Activated CD8-positive, alpha-beta T cell treated with anti-CD3 and anti-CD28 coated beads for 36 hours (primary cell): Measurements from ENCODE around the gene PAF1. TPM values are rescaled to one million over a fixed set of nuclear protein-coding genes. Genes with fewer than 3 reads are reported as not detected.

Source experiments
- ATAC-seq: fragments of 200-7000 bp; cut with Tn5 transposase; one replicate; pipeline ENCODE4 v1.10.0; 2021; ENCODE audit warnings: mild to moderate bottlenecking, moderate library complexity
- CTCF ChIA-PET: fragments of 350-600 bp; sonication (Branson Sonifier 250); formaldehyde crosslinking; loops from one replicate; lab custom pipeline; 2021; ENCODE audit warnings: antibody characterized with exemption; lab: Charles Lee
- POLR2A ChIA-PET: fragments of 350-600 bp; sonication (Branson Sonifier 250); formaldehyde crosslinking; loops from one replicate; lab custom pipeline; 2021; ENCODE audit warnings: antibody characterized with exemption; lab: Charles Lee
- DNase-seq: peaks from one replicate; pipeline ENCODE4 v3.0.0-alpha.2; 2020
- H3K27ac Mint-ChIP-seq: one replicate; pipeline ENCODE4 v1.8.0; 2021; ENCODE audit warnings: mild to moderate bottlenecking, mixed read lengths
- H3K27me3 Mint-ChIP-seq: one replicate; pipeline ENCODE4 v1.8.0; 2021; ENCODE audit warnings: mixed read lengths
- H3K36me3 Mint-ChIP-seq: one replicate; pipeline ENCODE4 v1.8.0; 2021; ENCODE audit warnings: low read depth, mixed read lengths
- H3K4me1 Mint-ChIP-seq: one replicate; pipeline ENCODE4 v1.8.0; 2021; ENCODE audit warnings: low read depth, mixed read lengths
- H3K4me3 Mint-ChIP-seq: one replicate; pipeline ENCODE4 v1.8.0; 2021; ENCODE audit warnings: mild to moderate bottlenecking, moderate library complexity, mixed read lengths
- H3K9me3 Mint-ChIP-seq: one replicate; pipeline ENCODE4 v1.8.0; 2021; ENCODE audit warnings: mixed read lengths
- intact Hi-C: fragments of 100-400 bp; cut with micrococcal nuclease; formaldehyde crosslinking; loops from one replicate; pipeline ENCODE4 v1.10.0; 2022
- total RNA-seq, 2 experiments: library from RNA; stranded (reverse); gene quantifications; one replicate each; pipeline ENCODE4 v1.2.3, GENCODE V29; 2021
- TF ChIP-seq, protein P1 (sequence below): fragments of 200-600 bp; IDR thresholded peaks from one replicate; pipeline ENCODE4 v1.8.0; 2022; ENCODE audit warnings: antibody characterized with exemption, mild to moderate bottlenecking

The PAF1 gene
- total RNA-seq, 2 experiments from 2014 or later, result 35.5 to 36.5 TPM

DNA sequence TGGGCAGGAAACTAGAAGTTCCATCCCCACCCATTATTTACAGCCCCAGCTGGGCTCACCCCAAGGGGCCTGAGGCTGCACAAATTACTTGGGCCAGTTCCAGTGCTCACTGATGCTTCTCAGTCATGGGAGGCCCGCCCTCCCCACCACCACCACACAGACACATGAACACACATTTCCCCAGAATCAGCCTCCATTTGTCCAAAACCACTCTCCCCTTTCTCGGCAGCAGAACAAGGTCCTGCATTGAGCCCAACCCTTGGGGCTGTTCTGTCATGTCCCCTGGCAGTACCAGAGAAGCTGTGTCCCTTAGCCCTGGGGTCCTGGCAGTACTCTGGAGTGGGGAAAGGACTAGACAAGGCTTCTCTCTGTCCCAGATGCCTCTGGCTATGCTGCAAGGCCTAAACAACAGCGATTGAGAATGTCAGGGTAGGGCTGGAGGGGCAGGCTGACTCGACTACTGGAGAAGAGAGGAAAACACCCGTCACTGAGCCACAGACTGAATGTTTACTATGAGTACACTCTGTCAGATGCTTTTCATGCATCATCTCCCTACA lies 26.9 kb downstream of the PAF1 start:
- DNase-seq (no peak), ATAC-seq (no peak)
- Mint-ChIP-seq H3K36me3 (peaks cover 20% of the 10 kb centered on the region), H3K4me3 (no peak overlapping the region), H3K4me1 (no peaks in the 10 kb centered on the region), H3K27ac (no peak overlapping the region), H3K27me3 (no peaks in the 10 kb centered on the region), H3K9me3 (no peaks in the 10 kb centered on the region)
- ChIA-PET POLR2A (interaction anchor here (0.6 kb wide), 1 partner anchor 9 kb away, joined by 4 read pairs; no protein-coding TSS in a partner anchor), CTCF (no interaction called here)
- intact Hi-C loops, result no loop called here
- TF ChIP-seq, protein P1, sequence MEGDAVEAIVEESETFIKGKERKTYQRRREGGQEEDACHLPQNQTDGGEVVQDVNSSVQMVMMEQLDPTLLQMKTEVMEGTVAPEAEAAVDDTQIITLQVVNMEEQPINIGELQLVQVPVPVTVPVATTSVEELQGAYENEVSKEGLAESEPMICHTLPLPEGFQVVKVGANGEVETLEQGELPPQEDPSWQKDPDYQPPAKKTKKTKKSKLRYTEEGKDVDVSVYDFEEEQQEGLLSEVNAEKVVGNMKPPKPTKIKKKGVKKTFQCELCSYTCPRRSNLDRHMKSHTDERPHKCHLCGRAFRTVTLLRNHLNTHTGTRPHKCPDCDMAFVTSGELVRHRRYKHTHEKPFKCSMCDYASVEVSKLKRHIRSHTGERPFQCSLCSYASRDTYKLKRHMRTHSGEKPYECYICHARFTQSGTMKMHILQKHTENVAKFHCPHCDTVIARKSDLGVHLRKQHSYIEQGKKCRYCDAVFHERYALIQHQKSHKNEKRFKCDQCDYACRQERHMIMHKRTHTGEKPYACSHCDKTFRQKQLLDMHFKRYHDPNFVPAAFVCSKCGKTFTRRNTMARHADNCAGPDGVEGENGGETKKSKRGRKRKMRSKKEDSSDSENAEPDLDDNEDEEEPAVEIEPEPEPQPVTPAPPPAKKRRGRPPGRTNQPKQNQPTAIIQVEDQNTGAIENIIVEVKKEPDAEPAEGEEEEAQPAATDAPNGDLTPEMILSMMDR, result no peak

DNA sequence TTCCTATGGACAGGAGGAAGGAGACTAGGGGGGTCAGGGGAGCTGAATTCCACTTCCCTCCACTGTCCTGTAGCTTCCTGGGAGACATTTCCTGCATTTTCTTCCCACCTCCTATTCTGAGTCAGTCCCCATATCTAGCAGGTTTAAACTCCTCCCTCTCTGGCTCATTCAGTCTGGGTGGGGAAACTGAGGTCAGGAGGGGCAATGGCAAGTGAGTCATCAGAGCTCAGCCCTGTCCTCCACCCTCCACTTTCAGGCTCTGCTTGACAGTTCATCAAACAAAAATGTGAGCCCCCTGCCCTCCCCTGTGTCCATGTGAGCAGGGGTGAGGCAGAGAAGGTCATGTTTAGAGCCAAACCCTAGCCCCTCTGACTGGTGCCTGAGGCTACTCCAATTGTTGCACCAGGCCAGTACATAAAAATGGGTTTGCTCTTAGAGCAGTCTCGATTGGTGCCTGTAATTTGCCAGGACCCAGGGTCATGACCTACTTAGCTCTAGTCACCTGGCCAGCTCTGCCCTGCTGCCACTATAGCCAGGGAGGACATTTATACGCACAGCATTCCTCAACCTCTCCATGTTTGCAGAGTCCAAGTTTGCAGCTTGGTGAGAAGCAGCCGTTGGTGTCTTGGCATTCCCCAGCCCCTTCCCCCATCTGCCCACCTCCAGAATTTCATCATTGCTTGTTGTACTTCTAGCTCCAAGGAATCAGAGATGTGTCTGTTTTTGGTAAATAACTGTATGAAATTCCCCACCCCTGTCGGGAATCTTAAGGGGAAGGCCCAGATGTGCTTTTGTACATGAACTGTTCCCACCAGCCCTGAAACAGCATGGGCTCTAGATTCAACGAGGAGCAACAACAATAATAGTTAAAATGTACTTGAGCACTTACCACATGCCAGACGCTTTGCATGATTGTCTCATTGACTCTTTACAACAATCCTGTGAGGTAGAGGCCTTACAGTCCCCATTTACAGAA lies 27.9 kb downstream of the PAF1 start:
- TF ChIP-seq, protein P1, result no peak
- peaks cover 23% of the 10 kb centered on the region for H3K36me3 Mint-ChIP-seq
- no peaks in the 10 kb centered on the region for H3K27me3 Mint-ChIP-seq
- ATAC-seq (no peak), DNase-seq (no peak)
- H3K27ac Mint-ChIP-seq, result no peak overlapping the region
- ChIA-PET CTCF (interaction anchor here (0.8 kb wide), 1 partner anchor 36 kb away, joined by 3 read pairs; no protein-coding TSS in a partner anchor), POLR2A (interaction anchor here (0.6 to 1.6 kb wide), 4 partner anchors 11 to 49 kb away, joined by 3 to 4 read pairs (median 3); partner anchors contain the start of genes MED29, PAF1 and PLEKHG2)
- no peaks in the 10 kb centered on the region for H3K9me3 Mint-ChIP-seq
- no peaks in the 10 kb centered on the region for H3K4me1 Mint-ChIP-seq
- intact Hi-C loops, result no loop called here
- H3K4me3 Mint-ChIP-seq, result no peak overlapping the region

DNA sequence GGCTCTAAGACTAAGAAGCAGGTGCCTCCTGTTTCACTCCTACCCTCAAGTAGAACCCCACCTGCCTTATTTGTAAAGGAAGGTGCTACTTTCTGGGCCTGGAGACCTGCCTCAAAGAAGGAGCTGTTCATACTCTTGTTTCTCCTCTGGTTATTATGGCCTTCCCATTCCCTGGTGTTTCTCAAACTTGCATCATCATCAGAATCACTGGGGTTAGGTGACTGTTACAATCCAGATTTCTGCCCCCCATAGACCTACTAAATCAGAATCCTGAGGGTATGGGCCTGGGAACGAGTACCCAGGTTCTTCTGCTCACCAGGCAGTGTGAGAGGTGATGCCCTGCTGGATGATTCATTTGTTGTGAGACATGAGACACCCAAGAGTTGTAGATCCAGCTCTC lies 30.3 kb downstream of the PAF1 start:
- intact Hi-C loops, result no loop called here
- POLR2A ChIA-PET, result interaction anchor here (1.1 kb wide), 1 partner anchor 18 kb away, joined by 3 read pairs; the partner anchor contains the start of gene SAMD4B
- TF ChIP-seq, protein P1, result no peak

DNA sequence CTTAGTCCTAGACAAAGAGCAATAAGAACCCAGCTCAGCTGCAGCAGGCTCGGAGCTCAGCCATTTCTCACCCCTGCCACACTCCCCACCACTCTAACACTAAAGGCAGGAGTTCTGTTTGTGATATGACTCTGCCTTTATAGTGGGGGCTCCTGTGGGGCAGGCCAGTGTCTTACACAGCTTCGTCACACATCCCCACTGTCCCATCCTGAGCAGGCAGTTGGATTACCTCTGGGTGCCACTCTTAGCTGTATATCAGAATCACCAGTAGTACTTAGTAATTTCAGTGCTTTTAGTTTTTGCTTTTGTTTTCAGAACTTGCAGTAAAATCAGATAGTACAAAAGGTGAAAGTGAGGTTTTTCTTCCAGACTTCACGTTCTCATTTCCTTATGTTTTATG lies 31.9 kb downstream of the PAF1 start:
- H3K4me1 Mint-ChIP-seq, result peaks cover 6% of the 10 kb centered on the region
- H3K27me3 Mint-ChIP-seq, result no peaks in the 10 kb centered on the region
- intact Hi-C loops, result no loop called here
- DNase-seq (no peak), ATAC-seq (no peak)
- TF ChIP-seq, protein P1, result no peak
- H3K4me3 Mint-ChIP-seq, result no peak overlapping the region
- ChIA-PET POLR2A (no interaction called here), CTCF (interaction anchor here (1.5 kb wide), 1 partner anchor 17 kb away, joined by 4 read pairs; the partner anchor contains the start of gene SAMD4B)
- H3K27ac Mint-ChIP-seq, result no peak overlapping the region
- no peaks in the 10 kb centered on the region for H3K9me3 Mint-ChIP-seq
- H3K36me3 Mint-ChIP-seq, result peaks cover 40% of the 10 kb centered on the region

More for the DNA sequence above, 30.3 kb downstream of the PAF1 start:
- Mint-ChIP-seq H3K4me1 (peaks cover 6% of the 10 kb centered on the region), H3K36me3 (peaks cover 38% of the 10 kb centered on the region), H3K27ac (no peak overlapping the region), H3K4me3 (no peak overlapping the region), H3K27me3 (no peaks in the 10 kb centered on the region), H3K9me3 (no peaks in the 10 kb centered on the region)
- ATAC-seq, result no peak
- CTCF ChIA-PET, result no interaction called here
- DNase-seq, result no peak
